RWPE1 (cell line): Measurements from ENCODE around the gene AMOTL1.

Experiments used
- CTCF ChIA-PET: fragments of 350-600 bp; sonication (Branson Sonifier 250); formaldehyde crosslinking; extraction: SDS; loops from one replicate; lab custom pipeline; 2021; lab: Yijun Ruan, JAX
- POLR2A ChIA-PET: fragments of 400-600 bp; formaldehyde crosslinking; extraction: SDS; loops from one replicate; lab custom pipeline; 2020; ENCODE audit warnings: antibody characterized with exemption; ENCODE audit not compliant: low non-redundant PET; lab: Yijun Ruan, JAX
- DNase-seq: peaks from one replicate; pipeline ENCODE4 v3.0.0; 2012; ENCODE audit warnings: low spot score
- H3K27ac ChIP-seq: fragments of 450-650 bp; 2 replicates; pipeline ENCODE4 v1.5.1; 2017
- TF ChIP-seq, protein P1 (sequence below): fragments of 450-650 bp; conservative IDR thresholded peaks from 2 replicates; pipeline ENCODE4 v1.5.1; 2017; ENCODE audit warnings: low read depth, mild to moderate bottlenecking

The AMOTL1 gene

DNA sequence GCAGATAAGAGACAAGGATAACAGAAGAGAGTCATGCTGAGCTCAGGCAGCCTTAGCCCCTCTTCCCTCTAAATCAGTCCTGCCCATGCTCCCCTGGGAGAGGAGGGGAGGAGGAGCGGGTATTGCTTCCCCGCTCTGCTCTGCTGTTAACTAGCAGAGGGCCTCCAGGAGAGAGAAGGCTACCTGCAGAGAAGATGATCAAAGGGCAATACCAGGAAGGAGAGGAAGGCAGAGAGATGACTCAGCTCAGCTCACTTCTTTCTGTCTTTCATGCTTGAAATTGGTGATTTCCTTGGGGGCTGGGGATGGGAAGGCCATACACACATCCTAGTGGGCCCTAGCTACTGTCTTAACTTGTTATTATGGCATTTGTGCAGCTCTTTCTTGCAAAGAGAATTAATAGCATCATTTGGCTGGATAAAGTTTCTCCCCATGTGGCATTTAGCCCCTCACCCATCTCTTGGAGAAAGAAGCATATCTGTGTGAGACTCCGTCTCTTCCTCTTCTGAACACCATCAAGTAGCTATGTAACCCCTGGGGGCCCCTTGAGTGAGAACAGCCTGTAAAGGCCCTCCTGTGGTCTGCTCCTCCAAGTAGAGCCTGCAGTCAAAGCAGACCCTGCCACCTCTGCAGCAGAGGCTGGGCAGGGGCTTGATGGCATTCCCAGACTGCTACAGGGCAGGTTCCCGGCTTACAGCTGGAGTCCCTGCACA is 33.4 kb upstream of the AMOTL1 start:
- DNase-seq = no peak
- POLR2A ChIA-PET = no interaction called here
- no peak overlapping the region for H3K27ac ChIP-seq
- CTCF ChIA-PET = no interaction called here
- TF ChIP-seq, protein P1, sequence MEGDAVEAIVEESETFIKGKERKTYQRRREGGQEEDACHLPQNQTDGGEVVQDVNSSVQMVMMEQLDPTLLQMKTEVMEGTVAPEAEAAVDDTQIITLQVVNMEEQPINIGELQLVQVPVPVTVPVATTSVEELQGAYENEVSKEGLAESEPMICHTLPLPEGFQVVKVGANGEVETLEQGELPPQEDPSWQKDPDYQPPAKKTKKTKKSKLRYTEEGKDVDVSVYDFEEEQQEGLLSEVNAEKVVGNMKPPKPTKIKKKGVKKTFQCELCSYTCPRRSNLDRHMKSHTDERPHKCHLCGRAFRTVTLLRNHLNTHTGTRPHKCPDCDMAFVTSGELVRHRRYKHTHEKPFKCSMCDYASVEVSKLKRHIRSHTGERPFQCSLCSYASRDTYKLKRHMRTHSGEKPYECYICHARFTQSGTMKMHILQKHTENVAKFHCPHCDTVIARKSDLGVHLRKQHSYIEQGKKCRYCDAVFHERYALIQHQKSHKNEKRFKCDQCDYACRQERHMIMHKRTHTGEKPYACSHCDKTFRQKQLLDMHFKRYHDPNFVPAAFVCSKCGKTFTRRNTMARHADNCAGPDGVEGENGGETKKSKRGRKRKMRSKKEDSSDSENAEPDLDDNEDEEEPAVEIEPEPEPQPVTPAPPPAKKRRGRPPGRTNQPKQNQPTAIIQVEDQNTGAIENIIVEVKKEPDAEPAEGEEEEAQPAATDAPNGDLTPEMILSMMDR = no peak

- H3K27ac ChIP-seq = no peak overlapping the region
- no peak for DNase-seq
- TF ChIP-seq, protein P1 = no peak
- POLR2A ChIA-PET = no interaction called here
- CTCF ChIA-PET = interaction anchor here (0.6 kb wide), 1 partner anchor 1002 kb away, joined by 3 read pairs; no protein-coding TSS in a partner anchor
Observed at GRCh38 chr11:94735907-94736306, 32.2 kb upstream of the AMOTL1 start.

- TF ChIP-seq, protein P1 = no peak
- H3K27ac ChIP-seq = no peak overlapping the region
- peak; percentile 66 for DNase-seq
- ChIA-PET CTCF (interaction anchor here (0.5 to 1.1 kb wide), 3 partner anchors 108 to 465 kb away, joined by 3 to 6 read pairs (median 4); no protein-coding TSS in a partner anchor), POLR2A (no interaction called here)
Observed at GRCh38 chr11:94737171-94737611, 31.0 kb upstream of the AMOTL1 start.

DNA sequence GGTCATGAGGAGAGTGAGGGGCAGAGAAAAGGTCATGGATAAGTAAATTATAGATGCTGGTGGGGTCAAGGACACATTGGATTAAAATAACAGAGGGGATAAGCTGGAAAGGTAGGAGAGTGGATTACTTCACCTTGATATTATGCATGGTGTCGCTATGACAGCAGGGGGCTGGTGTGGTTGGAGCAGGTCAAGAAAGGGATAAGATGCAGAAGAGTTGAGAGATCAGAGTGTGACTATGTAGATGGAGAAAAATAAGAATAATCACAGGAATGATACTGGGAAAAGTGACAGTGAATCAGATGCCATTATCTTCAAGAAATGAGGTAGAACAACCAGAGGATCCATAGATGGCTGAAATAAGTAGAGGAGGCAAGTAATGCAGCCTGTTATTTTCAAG is 29.4 kb upstream of the AMOTL1 start:
- CTCF ChIA-PET = no interaction called here
- DNase-seq = no peak
- no peak overlapping the region for H3K27ac ChIP-seq
- POLR2A ChIA-PET = no interaction called here
- TF ChIP-seq, protein P1 = no peak

DNA sequence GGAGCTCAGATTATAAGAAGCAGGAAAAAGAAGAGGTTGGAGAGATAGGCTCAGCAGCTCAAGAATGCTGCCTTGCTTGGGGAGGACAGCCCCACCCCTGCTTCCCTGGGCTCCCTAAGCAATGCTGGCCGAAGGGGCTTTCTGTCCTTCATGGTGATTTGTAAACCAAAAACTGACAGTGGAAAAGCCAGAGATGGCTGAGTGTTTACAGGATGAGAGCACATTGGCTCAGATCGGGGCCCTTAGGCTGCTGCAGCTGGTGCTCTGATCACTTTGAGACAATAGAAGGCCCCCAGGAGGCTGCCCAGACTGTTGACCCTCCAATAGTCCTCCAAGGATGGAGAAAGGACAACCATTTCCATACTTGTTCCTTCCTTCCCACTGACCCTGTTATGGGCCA is 28.8 kb upstream of the AMOTL1 start:
- no peak for DNase-seq
- H3K27ac ChIP-seq = no peak overlapping the region
- TF ChIP-seq, protein P1 = no peak
- POLR2A ChIA-PET = no interaction called here
- CTCF ChIA-PET = no interaction called here

DNA sequence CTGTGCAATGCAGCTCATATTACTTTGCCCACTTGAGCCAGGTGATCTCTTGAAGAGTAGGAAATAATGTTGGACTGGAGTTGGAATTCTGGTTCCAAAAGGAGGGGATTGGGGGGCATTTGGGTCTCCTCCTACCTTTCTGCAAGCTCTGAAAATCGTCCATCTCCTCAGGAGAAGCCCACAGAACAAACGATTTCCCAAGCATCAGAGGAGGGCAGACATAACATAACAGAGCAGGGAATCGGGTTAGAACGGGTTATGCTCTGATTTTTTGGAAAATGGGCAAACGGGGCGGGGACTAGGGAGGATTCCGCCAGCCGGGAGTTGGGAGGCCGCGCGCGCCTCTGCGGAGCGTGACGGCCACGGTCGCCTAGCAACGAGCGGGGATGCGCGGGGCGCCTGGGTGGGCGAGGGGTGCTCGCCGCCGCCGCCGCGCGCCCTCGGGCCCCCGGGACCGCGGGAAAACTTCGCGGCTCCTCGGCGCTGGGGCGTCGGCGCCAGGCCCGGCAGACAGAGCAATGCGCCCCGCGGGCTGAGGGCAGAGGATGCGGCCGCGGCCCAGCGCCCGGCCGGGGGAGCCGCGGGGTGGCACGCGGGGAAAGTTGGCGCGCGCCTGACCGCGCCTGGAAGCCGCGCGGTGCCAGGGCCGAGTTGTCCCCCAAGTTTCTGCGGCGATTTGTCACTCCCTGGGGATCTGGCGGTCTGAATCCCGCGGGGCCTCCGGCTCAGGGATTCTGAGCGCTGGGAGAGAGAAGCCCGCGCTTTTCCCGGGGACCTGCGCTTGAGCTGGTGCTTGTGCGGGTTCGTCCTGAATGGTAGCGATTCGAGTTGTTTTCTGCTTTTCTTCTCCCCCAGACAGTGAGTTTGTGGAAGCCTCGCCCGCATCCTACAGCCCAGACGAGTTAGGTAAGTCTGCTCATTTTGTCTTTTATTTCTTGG is 27.8 kb upstream of the AMOTL1 start:
- H3K27ac ChIP-seq = peak overlapping the region; percentile 64
- ChIA-PET CTCF (interaction anchor here (0.5 to 2.1 kb wide), 7 partner anchors 19 to 261 kb away, joined by 3 to 5 read pairs (median 5); partner anchors contain the start of gene AMOTL1), POLR2A (no interaction called here)
- no peak for DNase-seq
- TF ChIP-seq, protein P1 = no peak
